GM12878 (cell line): ENCODE measurements around the gene SHISA9.

Experiments
- BHLHE40 ChIP-seq, 2 experiments: fragments of 450-650 bp in 1 of 2; IDR thresholded peaks; 2 replicates each; pipeline ENCODE4 v1.6.1; 2011 to 2017; ENCODE audit warnings: low read depth in 2 of 2, borderline replicate concordance in 1 of 2, improper control_type of control experiment in 1 of 2, low read length in 1 of 2, mild to moderate bottlenecking in 1 of 2
- BRCA1 ChIP-seq: IDR thresholded peaks from 2 replicates; pipeline ENCODE4 v1.6.1; 2011; ENCODE audit warnings: low read depth, low read length, improper control_type of control experiment
- ETV6 ChIP-seq, 2 experiments: fragments of 450-650 bp in 1 of 2; IDR thresholded peaks in 1 of 2; conservative IDR thresholded peaks in 1 of 2; 2 replicates each; pipeline ENCODE4 v1.6.1; 2014; ENCODE audit warnings: antibody characterized with exemption in 1 of 2, borderline replicate concordance in 1 of 2, low read depth in 1 of 2, mild to moderate bottlenecking in 1 of 2, moderate library complexity in 1 of 2
- FOS ChIP-seq: IDR thresholded peaks from 3 replicates; pipeline ENCODE4 v1.6.1; 2011; ENCODE audit warnings: borderline replicate concordance; ENCODE audit not compliant: insufficient read length; ENCODE audit errors: extremely low read depth
- JUND ChIP-seq: IDR thresholded peaks from 2 replicates; pipeline ENCODE4 v1.6.1; 2012; ENCODE audit warnings: low read depth, mild to moderate bottlenecking, low read length, improper control_type of control experiment, moderate library complexity
- MXI1 ChIP-seq: fragments of 150-350 bp; IDR thresholded peaks from 2 replicates; pipeline ENCODE4 v1.6.1; 2011; ENCODE audit warnings: low read depth, mild to moderate bottlenecking, inconsistent platforms, low read length, improper control_type of control experiment
- NRF1 ChIP-seq: conservative IDR thresholded peaks from 2 replicates; pipeline ENCODE4 v1.6.1; 2011; ENCODE audit warnings: mild to moderate bottlenecking, low read depth, low read length, improper control_type of control experiment
- PBX3 ChIP-seq: IDR thresholded peaks from 2 replicates; pipeline ENCODE4 v1.6.1; 2011; ENCODE audit warnings: mild to moderate bottlenecking, low read depth, low read length, moderate library complexity; ENCODE audit not compliant: insufficient replicate concordance
- POLR2A ChIP-seq: IDR thresholded peaks from 2 replicates; pipeline ENCODE4 v1.6.1; 2011; ENCODE audit warnings: low read depth, mild to moderate bottlenecking, low read length
- RFX5 ChIP-seq: IDR thresholded peaks from 2 replicates; pipeline ENCODE4 v1.6.1; 2011; ENCODE audit warnings: low read depth, low read length, improper control_type of control experiment
- SKIL ChIP-seq: fragments of 450-650 bp; IDR thresholded peaks from 2 replicates; pipeline ENCODE4 v1.6.1; 2017; ENCODE audit warnings: mild to moderate bottlenecking, low read depth, inconsistent platforms; ENCODE audit not compliant: poor library complexity, severe bottlenecking
- TCF7 ChIP-seq: IDR thresholded peaks from 2 replicates; pipeline ENCODE4 v1.6.1; 2014; ENCODE audit warnings: antibody characterized with exemption, borderline replicate concordance
- YY1 ChIP-seq: IDR thresholded peaks from 2 replicates; pipeline ENCODE4 v1.6.1; 2011; ENCODE audit warnings: low read depth, mild to moderate bottlenecking, low read length
- TF ChIP-seq, protein P1 (sequence below): IDR thresholded peaks from 2 replicates; pipeline ENCODE4 v1.6.1; 2012; ENCODE audit warnings: low read depth, low read length, improper control_type of control experiment

GRCh38 chr16:12959072-12959471 lies 57.7 kb downstream of the SHISA9 start:
- TF ChIP-seq MXI1 (no peak), BRCA1 (no peak), PBX3 (no peak), JUND (no peak), RFX5 (no peak), NRF1 (no peak), SKIL (no peak), POLR2A (no peak), TCF7 (no peak), YY1 (no peak), ETV6 (conservative IDR thresholded peaks at IDR 0.05 in 1 of 2, IDR thresholded peaks at IDR 0.05 in 1 of 2; ENCODE audit: borderline replicate concordance in 1 of 2, low read depth in 1 of 2) (no peak), FOS (no peak), BHLHE40 (IDR thresholded peaks at IDR 0.05; ENCODE audit: borderline replicate concordance in 1 of 2, low read depth in 2 of 2, low read length in 1 of 2) (no peak)
- TF ChIP-seq, protein P1, sequence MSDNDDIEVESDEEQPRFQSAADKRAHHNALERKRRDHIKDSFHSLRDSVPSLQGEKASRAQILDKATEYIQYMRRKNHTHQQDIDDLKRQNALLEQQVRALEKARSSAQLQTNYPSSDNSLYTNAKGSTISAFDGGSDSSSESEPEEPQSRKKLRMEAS: no peak
